ENCODE measurements around the gene IL1RAPL1. TPM values are rescaled to one million over a fixed set of nuclear protein-coding genes. Genes with fewer than 3 reads are reported as not detected.

Gene IL1RAPL1
- total RNA-seq, 2 experiments from 2014 or later = not detected

DNA sequence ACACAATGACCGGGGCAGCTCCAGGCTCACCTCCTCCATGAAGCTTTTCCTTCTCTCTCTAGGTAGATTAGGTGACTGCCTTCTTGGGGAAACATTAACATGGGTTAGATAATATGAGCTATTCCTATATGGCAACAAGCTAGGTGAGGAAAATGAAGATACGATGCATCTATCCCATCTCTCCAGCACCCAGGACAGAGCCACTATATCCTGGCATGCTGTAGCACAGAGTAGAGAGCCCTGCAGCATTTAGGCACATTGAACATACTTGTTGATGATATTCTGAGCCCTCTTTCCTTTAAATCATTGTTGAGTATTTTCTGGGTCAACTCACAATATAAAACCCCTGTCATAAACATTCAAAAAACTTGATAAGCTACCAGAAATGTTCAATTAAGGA, 1133.9 kb downstream of the IL1RAPL1 start:
- POLR2A ChIA-PET = no interaction called here
- no peaks in the 10 kb centered on the region for H3K36me3 Mint-ChIP-seq
- no peaks in the 10 kb centered on the region for H3K4me1 Mint-ChIP-seq
- DNase-seq = no peak
- H3K9me3 Mint-ChIP-seq = peaks cover 2% of the 10 kb centered on the region
- H3K4me3 Mint-ChIP-seq = no peak overlapping the region
- no peaks in the 10 kb centered on the region for H3K27me3 Mint-ChIP-seq
- no peak overlapping the region for H3K27ac Mint-ChIP-seq
- ATAC-seq (ENCODE audit: low read depth) = no peak

- Mint-ChIP-seq H3K36me3 (no peaks in the 10 kb centered on the region), H3K27me3 (no peaks in the 10 kb centered on the region), H3K4me3 (no peak overlapping the region), H3K9me3 (no peaks in the 10 kb centered on the region), H3K4me1 (no peaks in the 10 kb centered on the region), H3K27ac (no peak overlapping the region)
- DNase-seq = no peak
- POLR2A ChIA-PET = no interaction called here
- no peak for ATAC-seq (ENCODE audit: low read depth)
These were observed 1137.1 kb downstream of the IL1RAPL1 start for GRCh38 chrX:29724316-29724715.

GRCh38 chrX:29726811-29727210, 1139.6 kb downstream of the IL1RAPL1 start:
- Mint-ChIP-seq H3K36me3 (no peaks in the 10 kb centered on the region), H3K9me3 (no peaks in the 10 kb centered on the region), H3K27me3 (no peaks in the 10 kb centered on the region), H3K4me1 (no peaks in the 10 kb centered on the region), H3K27ac (no peak overlapping the region), H3K4me3 (no peak overlapping the region)
- ATAC-seq (ENCODE audit: low read depth) = no peak
- POLR2A ChIA-PET = no interaction called here
- DNase-seq = no peak

DNA sequence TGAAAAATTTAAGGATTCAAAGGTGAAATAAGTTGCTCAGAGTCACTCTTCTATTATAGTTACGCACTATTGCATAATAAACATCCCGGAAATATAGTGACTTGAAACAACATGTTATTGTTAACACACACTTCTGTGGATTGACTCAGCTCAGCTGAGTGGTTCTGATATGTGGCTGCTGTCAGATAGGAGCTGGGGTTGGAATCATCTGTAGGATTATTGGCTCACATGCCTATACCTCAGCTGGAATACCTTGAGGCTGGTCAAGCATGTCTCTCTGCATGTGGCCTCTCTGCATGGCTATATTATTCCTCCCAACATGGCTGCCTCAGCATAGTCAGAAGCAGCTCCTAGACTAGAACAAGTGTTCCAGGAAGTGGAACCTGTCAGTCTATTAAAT, 1141.4 kb downstream of the IL1RAPL1 start:
- no peaks in the 10 kb centered on the region for H3K36me3 Mint-ChIP-seq
- no peak for DNase-seq
- H3K4me1 Mint-ChIP-seq = no peaks in the 10 kb centered on the region
- ATAC-seq (ENCODE audit: low read depth) = no peak
- no peaks in the 10 kb centered on the region for H3K27me3 Mint-ChIP-seq
- no peak overlapping the region for H3K27ac Mint-ChIP-seq
- H3K9me3 Mint-ChIP-seq = no peaks in the 10 kb centered on the region
- POLR2A ChIA-PET = no interaction called here
- no peak overlapping the region for H3K4me3 Mint-ChIP-seq

GRCh38 chrX:29744966-29745365, 1157.7 kb downstream of the IL1RAPL1 start:
- POLR2A ChIA-PET = no interaction called here
- DNase-seq (no peak), ATAC-seq (ENCODE audit: low read depth) (no peak)
- H3K36me3 Mint-ChIP-seq = no peaks in the 10 kb centered on the region
- H3K9me3 Mint-ChIP-seq = peaks cover 3% of the 10 kb centered on the region
- H3K27ac Mint-ChIP-seq = no peak overlapping the region
- no peak overlapping the region for H3K4me3 Mint-ChIP-seq
- H3K4me1 Mint-ChIP-seq = no peaks in the 10 kb centered on the region
- no peaks in the 10 kb centered on the region for H3K27me3 Mint-ChIP-seq

DNA sequence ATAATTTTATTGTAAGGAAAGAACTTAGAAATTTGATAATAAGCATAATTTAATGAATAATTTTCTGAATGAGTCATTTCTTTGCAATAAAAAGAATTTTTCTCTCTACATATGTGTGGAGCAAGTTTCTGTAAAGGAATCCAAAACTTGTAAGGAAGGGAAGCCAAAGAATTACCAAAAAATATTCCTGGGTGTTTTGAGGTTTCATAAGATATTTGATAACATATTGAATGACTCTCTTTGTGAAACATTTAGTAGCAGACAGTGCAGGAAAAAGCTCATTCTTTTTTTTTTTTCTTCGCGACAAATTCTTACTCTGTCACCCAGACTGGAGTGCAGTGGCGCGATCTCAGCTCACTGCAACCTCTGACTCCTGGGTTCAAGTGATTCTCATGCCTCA, 1159.1 kb downstream of the IL1RAPL1 start:
- no peaks in the 10 kb centered on the region for H3K4me1 Mint-ChIP-seq
- ATAC-seq (ENCODE audit: low read depth) = no peak

GRCh38 chrX:29762006-29762405, 1174.8 kb downstream of the IL1RAPL1 start:
- H3K36me3 Mint-ChIP-seq = no peaks in the 10 kb centered on the region
- no peak overlapping the region for H3K4me3 Mint-ChIP-seq
- H3K27ac Mint-ChIP-seq = no peak overlapping the region
- H3K27me3 Mint-ChIP-seq = no peaks in the 10 kb centered on the region
- H3K9me3 Mint-ChIP-seq = peaks cover 1% of the 10 kb centered on the region
- H3K4me1 Mint-ChIP-seq = no peaks in the 10 kb centered on the region
- no peak for DNase-seq
- POLR2A ChIA-PET = no interaction called here
- ATAC-seq (ENCODE audit: low read depth) = no peak

More for the DNA sequence above, 1159.1 kb downstream of the IL1RAPL1 start:
- DNase-seq = no peak
- no peaks in the 10 kb centered on the region for H3K36me3 Mint-ChIP-seq
- no peak overlapping the region for H3K27ac Mint-ChIP-seq
- POLR2A ChIA-PET = no interaction called here
- no peak overlapping the region for H3K4me3 Mint-ChIP-seq
- H3K9me3 Mint-ChIP-seq = no peaks in the 10 kb centered on the region
- H3K27me3 Mint-ChIP-seq = no peaks in the 10 kb centered on the region

DNA sequence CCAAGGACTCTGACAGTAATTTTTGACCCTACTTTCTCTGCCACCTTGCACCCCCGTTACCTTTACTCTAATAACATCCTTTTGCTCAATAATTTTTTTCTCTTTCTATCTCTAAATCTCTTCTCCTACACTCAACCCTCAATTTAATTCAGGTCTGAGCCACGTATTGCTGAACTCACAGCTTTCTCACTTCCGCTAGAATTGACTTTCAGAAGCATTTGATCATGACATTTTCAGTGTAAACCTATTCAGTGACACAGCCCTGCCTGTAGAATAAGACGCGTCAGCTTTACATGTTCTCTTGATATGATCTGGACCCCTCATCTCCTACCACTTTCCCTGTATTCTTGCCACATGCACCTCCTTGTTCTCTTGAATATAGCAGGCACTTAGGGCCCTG, 1188.6 kb downstream of the IL1RAPL1 start:
- Mint-ChIP-seq H3K27me3 (no peaks in the 10 kb centered on the region), H3K9me3 (no peaks in the 10 kb centered on the region), H3K36me3 (no peaks in the 10 kb centered on the region), H3K27ac (no peak overlapping the region), H3K4me1 (no peaks in the 10 kb centered on the region), H3K4me3 (no peak overlapping the region)
- no peak for DNase-seq
- no peak for ATAC-seq (ENCODE audit: low read depth)
- POLR2A ChIA-PET = no interaction called here

- Mint-ChIP-seq H3K9me3 (no peaks in the 10 kb centered on the region), H3K36me3 (no peaks in the 10 kb centered on the region), H3K4me1 (no peaks in the 10 kb centered on the region), H3K27ac (no peak overlapping the region), H3K4me3 (no peak overlapping the region), H3K27me3 (no peaks in the 10 kb centered on the region)
- ATAC-seq (ENCODE audit: low read depth) (no peak), DNase-seq (no peak)
- POLR2A ChIA-PET = no interaction called here
These were observed 1200.4 kb downstream of the IL1RAPL1 start for GRCh38 chrX:29787656-29788055.

- H3K9me3 Mint-ChIP-seq = no peaks in the 10 kb centered on the region
- H3K4me1 Mint-ChIP-seq = no peaks in the 10 kb centered on the region
- DNase-seq (no peak), ATAC-seq (ENCODE audit: low read depth) (no peak)
- no peaks in the 10 kb centered on the region for H3K36me3 Mint-ChIP-seq
- no peaks in the 10 kb centered on the region for H3K27me3 Mint-ChIP-seq
- POLR2A ChIA-PET = no interaction called here
- H3K27ac Mint-ChIP-seq = no peak overlapping the region
- H3K4me3 Mint-ChIP-seq = no peak overlapping the region
These were observed 1201.9 kb downstream of the IL1RAPL1 start for GRCh38 chrX:29788991-29789699.

DNA sequence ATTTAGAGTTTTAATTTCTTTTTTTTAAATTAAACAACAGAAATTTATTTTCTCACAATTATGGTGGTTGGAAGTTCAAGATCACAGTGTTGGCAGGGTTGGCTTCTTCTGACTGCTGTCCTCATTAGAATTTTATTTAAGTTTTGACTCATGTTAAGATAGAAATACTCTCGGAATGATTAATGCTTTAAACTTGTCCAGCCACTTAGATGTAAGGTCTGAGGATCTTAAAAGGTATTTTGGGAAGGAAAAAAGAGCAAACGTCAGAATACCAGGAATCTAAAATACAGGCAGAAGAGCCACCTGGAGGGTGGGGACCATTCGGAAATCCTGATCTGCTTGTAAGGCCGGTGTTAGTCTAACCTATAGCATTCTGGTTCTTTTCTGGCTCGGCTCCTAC, 1205.1 kb downstream of the IL1RAPL1 start:
- no peaks in the 10 kb centered on the region for H3K9me3 Mint-ChIP-seq
- ATAC-seq (ENCODE audit: low read depth) (no peak), DNase-seq (no peak)
- POLR2A ChIA-PET = no interaction called here
- no peaks in the 10 kb centered on the region for H3K27me3 Mint-ChIP-seq
- H3K4me3 Mint-ChIP-seq = no peak overlapping the region
- H3K27ac Mint-ChIP-seq = no peak overlapping the region
- no peaks in the 10 kb centered on the region for H3K4me1 Mint-ChIP-seq
- no peaks in the 10 kb centered on the region for H3K36me3 Mint-ChIP-seq

DNA sequence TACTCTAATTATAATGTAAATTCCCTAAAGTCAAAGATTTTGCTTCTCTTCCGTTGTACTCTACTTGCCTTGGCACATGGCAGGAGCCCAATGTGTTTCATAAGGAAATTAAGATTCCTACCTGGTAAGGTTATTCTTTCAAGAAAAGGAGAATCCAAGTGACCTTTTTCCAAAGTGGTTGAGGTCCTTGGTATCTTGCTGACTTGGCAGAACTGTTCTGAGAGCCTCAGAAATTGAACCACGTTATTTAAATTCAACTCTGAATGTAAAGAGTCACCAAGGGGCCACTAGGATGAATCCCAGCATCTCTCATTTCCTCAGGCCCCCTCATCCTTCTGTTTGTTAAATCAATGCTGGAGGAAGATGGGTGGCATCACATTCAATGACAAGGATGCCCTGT, 1209.9 kb downstream of the IL1RAPL1 start:
- H3K27ac Mint-ChIP-seq = no peak overlapping the region
- POLR2A ChIA-PET = no interaction called here

GRCh38 chrX:29798469-29798868, 1211.2 kb downstream of the IL1RAPL1 start:
- ATAC-seq (ENCODE audit: low read depth) (no peak), DNase-seq (no peak)
- POLR2A ChIA-PET = no interaction called here
- no peaks in the 10 kb centered on the region for H3K36me3 Mint-ChIP-seq
- no peak overlapping the region for H3K4me3 Mint-ChIP-seq
- H3K27ac Mint-ChIP-seq = no peak overlapping the region
- H3K4me1 Mint-ChIP-seq = no peaks in the 10 kb centered on the region
- H3K27me3 Mint-ChIP-seq = no peaks in the 10 kb centered on the region
- no peaks in the 10 kb centered on the region for H3K9me3 Mint-ChIP-seq

More for the DNA sequence above, 1209.9 kb downstream of the IL1RAPL1 start:
- no peaks in the 10 kb centered on the region for H3K9me3 Mint-ChIP-seq
- no peak for DNase-seq
- no peaks in the 10 kb centered on the region for H3K27me3 Mint-ChIP-seq
- ATAC-seq (ENCODE audit: low read depth) = no peak
- H3K4me3 Mint-ChIP-seq = no peak overlapping the region
- H3K4me1 Mint-ChIP-seq = no peaks in the 10 kb centered on the region
- no peaks in the 10 kb centered on the region for H3K36me3 Mint-ChIP-seq

DNA sequence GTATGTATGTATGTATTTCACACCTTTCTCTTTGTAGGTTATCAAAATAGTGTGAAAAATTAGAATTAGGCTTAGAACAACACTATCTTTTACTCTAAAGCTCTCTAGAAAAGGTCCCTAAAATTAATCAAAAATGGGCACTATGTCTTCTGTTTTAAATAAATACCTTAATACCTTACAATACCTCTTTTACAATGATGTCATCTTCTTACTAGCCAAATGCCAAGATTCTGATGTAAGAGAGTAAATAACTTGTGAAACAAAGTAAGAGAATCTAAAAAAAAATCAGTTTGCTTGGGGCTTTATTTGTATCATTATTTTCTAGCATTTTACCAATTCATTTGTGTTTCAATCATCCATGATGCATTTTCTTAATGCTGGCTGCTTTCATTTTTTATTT, 1225.9 kb downstream of the IL1RAPL1 start:
- H3K4me1 Mint-ChIP-seq = no peaks in the 10 kb centered on the region
- no peak for ATAC-seq (ENCODE audit: low read depth)

More for the DNA sequence above, 1225.9 kb downstream of the IL1RAPL1 start:
- H3K36me3 Mint-ChIP-seq = no peaks in the 10 kb centered on the region
- no peak overlapping the region for H3K4me3 Mint-ChIP-seq
- no peaks in the 10 kb centered on the region for H3K27me3 Mint-ChIP-seq
- no peak for DNase-seq
- H3K9me3 Mint-ChIP-seq = no peaks in the 10 kb centered on the region
- POLR2A ChIA-PET = no interaction called here
- H3K27ac Mint-ChIP-seq = no peak overlapping the region
